ENCODE measurements around the gene ZBBX. TPM values are rescaled to one million over a fixed set of nuclear protein-coding genes. Genes with fewer than 3 reads are reported as not detected.

Gene ZBBX
- polyA plus RNA-seq, 1 donor from 2014 or later, result 2.7 TPM

- H3K9ac ChIP-seq (ENCODE audit: low read length), result no peak overlapping the region
- no peaks in the 10 kb centered on the region for H3K36me3 ChIP-seq (ENCODE audit: insufficient read depth, low read length)
- H3K9me3 ChIP-seq (ENCODE audit: low read length), result no peaks in the 10 kb centered on the region
- H3K27me3 ChIP-seq (ENCODE audit: insufficient read depth, low read depth, low read length), result no peaks in the 10 kb centered on the region
- H2AFZ ChIP-seq (ENCODE audit: low read depth, low read length), result no peak overlapping the region
- H3F3A ChIP-seq (ENCODE audit: insufficient read depth, low read length, poor library complexity, severe bottlenecking), result no peaks in the 10 kb centered on the region
- H3K27ac ChIP-seq (ENCODE audit: low read length), result no peak overlapping the region
- peak; percentile 62 for TF ChIP-seq SMC3 (conservative IDR thresholded peaks at IDR 0.05; ENCODE audit: poor library complexity)
- TF ChIP-seq REST (IDR thresholded peaks at IDR 0.05; ENCODE audit: borderline replicate concordance), result no peak
- TF ChIP-seq EP300 (conservative IDR thresholded peaks at IDR 0.05; ENCODE audit: poor library complexity, severe bottlenecking), result no peak
- TF ChIP-seq RAD21 (conservative IDR thresholded peaks at IDR 0.05), result peak; percentile 54
- TF ChIP-seq TAF1 (IDR thresholded peaks at IDR 0.05; ENCODE audit: low read depth), result no peak
- TF ChIP-seq MXI1 (conservative IDR thresholded peaks at IDR 0.05; ENCODE audit: poor library complexity, severe bottlenecking), result no peak
- TF ChIP-seq CTCF (IDR thresholded peaks at IDR 0.05; ENCODE audit: poor library complexity, severe bottlenecking), result peak; percentile 45
- no peak for TF ChIP-seq POLR2AphosphoS5 (IDR thresholded peaks at IDR 0.05)
- no peak for TF ChIP-seq EZH2 (IDR thresholded peaks at IDR 0.05; ENCODE audit: borderline replicate concordance, insufficient read depth, low read length, poor library complexity, severe bottlenecking)
- H3K9me2 ChIP-seq (ENCODE audit: insufficient read depth, low read length), result no peaks in the 10 kb centered on the region
- H3K4me3 ChIP-seq (ENCODE audit: low read length), result no peak overlapping the region
- H3K4me2 ChIP-seq (ENCODE audit: low read length), result no peak overlapping the region
- H4K20me1 ChIP-seq (ENCODE audit: insufficient read depth), result no peaks in the 10 kb centered on the region
- H3K79me2 ChIP-seq (replicated peaks; ENCODE audit: insufficient read depth, low read length), result no peaks in the 10 kb centered on the region
Measured at GRCh38 chr3:167394003-167394402, 13.9 kb upstream of the ZBBX start.

- no peaks in the 10 kb centered on the region for H3K9me3 ChIP-seq (ENCODE audit: low read length)
- no peaks in the 10 kb centered on the region for H3K27me3 ChIP-seq (ENCODE audit: insufficient read depth, low read depth, low read length)
- no peaks in the 10 kb centered on the region for H3K79me2 ChIP-seq (replicated peaks; ENCODE audit: insufficient read depth, low read length)
- H2AFZ ChIP-seq (ENCODE audit: low read depth, low read length), result no peak overlapping the region
- H3K9me2 ChIP-seq (ENCODE audit: insufficient read depth, low read length), result no peaks in the 10 kb centered on the region
- no peak overlapping the region for H3K4me3 ChIP-seq (ENCODE audit: low read length)
- H3F3A ChIP-seq (ENCODE audit: insufficient read depth, low read length, poor library complexity, severe bottlenecking), result no peaks in the 10 kb centered on the region
- H3K36me3 ChIP-seq (ENCODE audit: insufficient read depth, low read length), result no peaks in the 10 kb centered on the region
- no peaks in the 10 kb centered on the region for H4K20me1 ChIP-seq (ENCODE audit: insufficient read depth)
- H3K27ac ChIP-seq (ENCODE audit: low read length), result no peak overlapping the region
- TF ChIP-seq REST (IDR thresholded peaks at IDR 0.05; ENCODE audit: borderline replicate concordance), result no peak
- TF ChIP-seq POLR2AphosphoS5 (IDR thresholded peaks at IDR 0.05), result peak; percentile 74
- TF ChIP-seq EP300 (conservative IDR thresholded peaks at IDR 0.05; ENCODE audit: poor library complexity, severe bottlenecking), result peak; percentile 90
- no peak overlapping the region for H3K9ac ChIP-seq (ENCODE audit: low read length)
- H3K4me2 ChIP-seq (ENCODE audit: low read length), result no peak overlapping the region
Measured at GRCh38 chr3:167382155-167382554, 2.1 kb upstream of the ZBBX start.
